Measurements from ENCODE around the gene TRIM17. TPM values are rescaled to one million over a fixed set of nuclear protein-coding genes. Genes with fewer than 3 reads are reported as not detected.
"Not testable (repeated sequence)": the region's sequence is repeated elsewhere in the genome, so short reads cannot be mapped to it uniquely, and the experiment has no call there.

TRIM17 gene
- total and polyA plus RNA-seq, 3 donors from 2014 or later, result 21.4 to 37.4 (median 33.6) TPM

DNA sequence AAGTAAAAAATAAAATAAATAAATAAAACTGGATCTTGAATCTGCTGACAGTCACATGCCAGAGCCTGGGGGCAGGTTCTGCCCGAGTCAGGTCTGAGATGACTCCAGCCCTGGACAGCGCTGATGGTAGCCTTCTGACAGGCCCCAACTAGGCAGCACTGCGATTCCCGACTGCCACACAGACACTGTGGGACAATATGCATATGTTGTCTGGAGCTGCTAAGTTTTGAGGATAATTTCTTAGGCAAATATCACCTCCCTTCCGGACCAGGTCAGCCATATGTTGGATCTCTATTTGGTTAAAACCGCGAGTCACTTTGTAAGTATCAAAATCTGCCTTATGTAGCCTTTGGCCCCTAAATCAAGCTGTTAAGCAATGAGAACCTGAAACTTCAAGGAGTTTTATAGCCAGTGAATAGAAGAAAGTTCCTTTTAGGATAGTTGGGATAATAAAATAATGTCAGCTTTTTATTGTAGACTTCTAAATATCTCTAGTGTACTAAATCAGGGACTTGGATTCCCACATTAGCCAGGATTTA, 20.8 kb upstream of the TRIM17 start:
- TF ChIP-seq, protein P1, sequence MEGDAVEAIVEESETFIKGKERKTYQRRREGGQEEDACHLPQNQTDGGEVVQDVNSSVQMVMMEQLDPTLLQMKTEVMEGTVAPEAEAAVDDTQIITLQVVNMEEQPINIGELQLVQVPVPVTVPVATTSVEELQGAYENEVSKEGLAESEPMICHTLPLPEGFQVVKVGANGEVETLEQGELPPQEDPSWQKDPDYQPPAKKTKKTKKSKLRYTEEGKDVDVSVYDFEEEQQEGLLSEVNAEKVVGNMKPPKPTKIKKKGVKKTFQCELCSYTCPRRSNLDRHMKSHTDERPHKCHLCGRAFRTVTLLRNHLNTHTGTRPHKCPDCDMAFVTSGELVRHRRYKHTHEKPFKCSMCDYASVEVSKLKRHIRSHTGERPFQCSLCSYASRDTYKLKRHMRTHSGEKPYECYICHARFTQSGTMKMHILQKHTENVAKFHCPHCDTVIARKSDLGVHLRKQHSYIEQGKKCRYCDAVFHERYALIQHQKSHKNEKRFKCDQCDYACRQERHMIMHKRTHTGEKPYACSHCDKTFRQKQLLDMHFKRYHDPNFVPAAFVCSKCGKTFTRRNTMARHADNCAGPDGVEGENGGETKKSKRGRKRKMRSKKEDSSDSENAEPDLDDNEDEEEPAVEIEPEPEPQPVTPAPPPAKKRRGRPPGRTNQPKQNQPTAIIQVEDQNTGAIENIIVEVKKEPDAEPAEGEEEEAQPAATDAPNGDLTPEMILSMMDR (IDR thresholded peaks at IDR 0.05), result no peak
- TF ChIP-seq POLR2A (IDR thresholded peaks at IDR 0.05), result no peak
- Histone ChIP-seq H3K36me3 (ENCODE audit: low read depth, missing control alignments) (no peaks in the 10 kb centered on the region), H3K9me3 (no peaks in the 10 kb centered on the region), H3K27me3 (no peaks in the 10 kb centered on the region), H3K27ac (no peak overlapping the region), H3K4me3 (no peak overlapping the region), H3K4me1 (no peaks in the 10 kb centered on the region)
- 82 to 93% methylated on average over 7 of the region's 7 CpGs for WGBS, 2 donors
- intact Hi-C loops (cut with DNase I; ENCODE audit: low total_unique reads), result no loop called here
- no peak for DNase-seq

DNA sequence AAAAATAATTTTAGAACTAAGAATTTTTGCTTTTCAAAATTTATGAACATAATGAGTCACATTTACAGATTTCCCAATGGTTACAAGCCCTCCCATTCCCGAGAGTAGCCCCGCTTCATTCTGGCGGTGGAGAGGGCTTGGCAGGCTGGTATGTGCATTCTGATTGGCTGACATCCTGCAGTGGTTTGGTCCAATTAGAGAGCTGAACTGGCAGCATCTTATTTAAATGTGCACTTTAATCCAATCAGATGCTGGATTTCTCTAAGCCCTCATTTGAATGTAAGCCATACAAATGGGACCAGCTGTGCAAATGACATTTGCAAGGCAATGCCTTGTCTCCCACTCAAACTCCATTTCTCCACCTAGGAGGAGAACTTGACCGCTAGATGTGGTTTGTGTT, 18.0 kb upstream of the TRIM17 start:
- intact Hi-C loops (cut with DNase I; ENCODE audit: low total_unique reads), result no loop called here
- 57 to 70% methylated on average over 4 of the region's 4 CpGs for WGBS, 2 donors
- Histone ChIP-seq H3K27me3 (no peaks in the 10 kb centered on the region), H3K4me1 (no peaks in the 10 kb centered on the region), H3K4me3 (no peak overlapping the region), H3K9me3 (no peaks in the 10 kb centered on the region), H3K27ac (no peak overlapping the region), H3K36me3 (ENCODE audit: low read depth, missing control alignments) (no peaks in the 10 kb centered on the region)
- DNase-seq, result peak; percentile 31
- TF ChIP-seq, protein P1 (IDR thresholded peaks at IDR 0.05), result no peak
- TF ChIP-seq POLR2A (IDR thresholded peaks at IDR 0.05), result no peak

DNA sequence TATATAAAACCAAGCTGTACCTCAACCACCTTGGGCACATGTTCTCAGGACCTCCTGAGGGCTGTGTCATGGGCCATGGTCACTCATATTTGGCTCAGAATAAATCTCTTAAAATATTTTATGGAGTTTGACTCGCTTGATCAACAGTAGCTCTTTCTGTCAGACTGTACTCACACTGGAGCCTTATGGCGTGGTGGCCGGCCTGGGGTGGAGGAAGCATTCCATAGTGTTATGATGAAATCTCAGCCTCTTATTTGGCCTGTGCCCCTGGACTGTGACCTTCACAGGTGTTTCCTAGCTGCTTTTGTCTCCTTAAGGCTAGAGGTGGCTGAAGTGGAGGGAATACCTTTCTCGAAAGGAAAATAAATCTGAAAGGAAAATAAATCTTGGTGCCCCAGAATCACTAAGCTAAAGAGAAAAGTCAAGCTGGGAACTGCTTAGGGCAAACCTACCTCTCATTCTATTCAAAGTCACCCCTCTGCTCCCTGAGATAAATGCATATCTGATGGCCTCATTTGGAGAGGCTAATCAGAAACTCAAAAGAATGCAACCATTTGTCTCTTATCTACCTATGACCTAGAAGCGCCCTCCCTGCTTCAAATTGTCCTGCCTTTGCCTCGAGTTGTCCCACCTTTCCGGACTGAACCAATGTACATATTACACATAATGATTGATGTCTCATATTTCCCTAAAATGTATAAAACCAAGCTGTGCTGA, 16.8 kb upstream of the TRIM17 start:
- H3K4me1 ChIP-seq; H3K27me3 ChIP-seq; H3K36me3 ChIP-seq (ENCODE audit: low read depth, missing control alignments); H3K4me3 ChIP-seq; intact Hi-C loops (cut with DNase I; ENCODE audit: low total_unique reads); DNase-seq; H3K27ac ChIP-seq; H3K9me3 ChIP-seq: not testable (repeated sequence)
- WGBS, 2 donors, result 85% methylated on average over 7 of the region's 7 CpGs

DNA sequence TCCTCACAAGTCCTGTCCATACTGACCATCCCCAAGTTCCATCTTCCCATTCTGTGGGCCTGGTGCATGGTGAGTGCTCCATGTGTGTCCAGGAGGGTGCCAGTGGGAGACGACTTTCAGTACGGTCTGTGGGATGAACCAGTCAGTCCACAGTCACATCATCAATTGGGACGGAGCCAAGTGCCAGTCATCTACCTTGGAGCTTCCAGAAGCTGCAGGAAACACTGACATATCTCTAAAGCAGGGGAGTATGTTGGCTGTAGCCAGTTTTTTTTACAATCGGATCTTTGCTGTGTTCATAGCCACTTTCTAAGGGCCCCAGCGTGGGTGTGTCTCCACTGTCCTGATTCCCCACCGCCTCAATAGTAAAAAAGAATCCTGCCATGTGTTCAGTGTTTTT, 13.6 kb upstream of the TRIM17 start:
- no peak for DNase-seq
- WGBS, 2 donors, result 69 to 74% methylated on average over 6 of the region's 6 CpGs
- intact Hi-C loops (cut with DNase I; ENCODE audit: low total_unique reads), result no loop called here
- no peaks in the 10 kb centered on the region for H3K4me1 ChIP-seq
- no peaks in the 10 kb centered on the region for H3K9me3 ChIP-seq
- H3K4me3 ChIP-seq, result no peak overlapping the region
- no peaks in the 10 kb centered on the region for H3K36me3 ChIP-seq (ENCODE audit: low read depth, missing control alignments)
- no peak for TF ChIP-seq POLR2A (IDR thresholded peaks at IDR 0.05)
- TF ChIP-seq, protein P1 (IDR thresholded peaks at IDR 0.05), result no peak
- H3K27me3 ChIP-seq, result no peaks in the 10 kb centered on the region
- H3K27ac ChIP-seq, result no peak overlapping the region

DNA sequence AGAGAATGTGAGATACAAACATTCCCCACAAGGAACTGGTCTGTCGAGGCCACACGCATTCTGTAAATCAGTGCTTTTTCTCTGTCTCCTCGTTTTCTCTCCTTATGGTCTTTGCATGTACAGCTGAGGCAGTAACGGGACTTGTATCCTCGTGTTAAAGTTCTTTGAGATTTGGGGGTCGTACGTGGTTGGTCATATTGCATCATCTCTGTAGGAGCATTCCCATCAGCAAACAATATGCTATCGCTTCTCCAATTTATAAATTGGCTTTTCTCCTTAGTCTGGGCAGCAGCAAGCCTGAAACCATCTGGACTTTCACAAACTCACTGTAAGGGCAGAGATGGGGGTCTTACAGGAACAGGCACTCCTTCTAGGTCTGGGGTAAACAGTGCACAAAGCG, 13.0 kb upstream of the TRIM17 start:
- intact Hi-C loops (cut with DNase I; ENCODE audit: low total_unique reads), result no loop called here
- Histone ChIP-seq H3K4me1 (no peaks in the 10 kb centered on the region), H3K4me3 (no peak overlapping the region), H3K36me3 (ENCODE audit: low read depth, missing control alignments) (no peaks in the 10 kb centered on the region), H3K27ac (no peak overlapping the region), H3K9me3 (no peaks in the 10 kb centered on the region), H3K27me3 (no peaks in the 10 kb centered on the region)
- DNase-seq, result no peak
- 81 to 83% methylated on average over 9 of the region's 9 CpGs for WGBS, 2 donors
- no peak for TF ChIP-seq POLR2A (IDR thresholded peaks at IDR 0.05)
- TF ChIP-seq, protein P1 (IDR thresholded peaks at IDR 0.05), result no peak

All from testis (tissue), 3 donors.